GM12874 (cell line): ENCODE data around the gene EPS15.

Experiments used
- TF ChIP-seq, protein P1 (sequence below): IDR thresholded peaks from 2 replicates; pipeline ENCODE4 v1.5.1; 2011; ENCODE audit warnings: low read depth, mild to moderate bottlenecking, control low read depth, low read length, moderate library complexity; ENCODE audit not compliant: insufficient read depth

The EPS15 gene

DNA sequence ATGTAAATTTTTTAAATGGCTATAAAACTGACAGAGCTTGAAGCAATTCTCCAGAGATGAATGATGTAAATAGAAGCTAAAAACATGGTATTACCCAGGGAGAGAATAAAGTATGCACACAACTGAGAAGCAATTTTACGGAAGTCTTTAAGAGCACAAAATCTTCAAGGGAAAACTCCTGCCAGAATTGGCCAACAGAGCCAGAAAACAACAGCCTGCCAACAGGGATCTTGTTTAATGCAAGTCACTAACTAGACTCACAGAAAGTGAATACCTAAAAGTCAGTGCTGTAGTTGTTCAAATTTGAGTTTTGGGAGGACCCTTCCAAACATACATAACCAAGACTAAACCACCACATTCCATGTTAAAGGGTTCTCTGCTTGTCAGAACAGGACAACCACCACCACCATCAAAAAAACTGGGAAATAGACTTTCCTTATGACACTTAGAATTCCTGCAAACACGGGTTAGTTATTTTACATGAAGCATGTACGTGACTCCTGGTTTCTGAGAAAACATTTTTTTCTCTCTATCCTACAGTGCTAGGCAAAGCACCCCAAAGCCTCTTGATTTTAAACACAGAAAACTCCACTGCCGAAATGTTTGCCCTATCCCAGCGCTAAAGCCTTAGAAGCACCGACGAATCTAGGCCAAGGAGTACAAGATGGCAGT lies 1.6 kb downstream of the EPS15 start:
- TF ChIP-seq, protein P1, sequence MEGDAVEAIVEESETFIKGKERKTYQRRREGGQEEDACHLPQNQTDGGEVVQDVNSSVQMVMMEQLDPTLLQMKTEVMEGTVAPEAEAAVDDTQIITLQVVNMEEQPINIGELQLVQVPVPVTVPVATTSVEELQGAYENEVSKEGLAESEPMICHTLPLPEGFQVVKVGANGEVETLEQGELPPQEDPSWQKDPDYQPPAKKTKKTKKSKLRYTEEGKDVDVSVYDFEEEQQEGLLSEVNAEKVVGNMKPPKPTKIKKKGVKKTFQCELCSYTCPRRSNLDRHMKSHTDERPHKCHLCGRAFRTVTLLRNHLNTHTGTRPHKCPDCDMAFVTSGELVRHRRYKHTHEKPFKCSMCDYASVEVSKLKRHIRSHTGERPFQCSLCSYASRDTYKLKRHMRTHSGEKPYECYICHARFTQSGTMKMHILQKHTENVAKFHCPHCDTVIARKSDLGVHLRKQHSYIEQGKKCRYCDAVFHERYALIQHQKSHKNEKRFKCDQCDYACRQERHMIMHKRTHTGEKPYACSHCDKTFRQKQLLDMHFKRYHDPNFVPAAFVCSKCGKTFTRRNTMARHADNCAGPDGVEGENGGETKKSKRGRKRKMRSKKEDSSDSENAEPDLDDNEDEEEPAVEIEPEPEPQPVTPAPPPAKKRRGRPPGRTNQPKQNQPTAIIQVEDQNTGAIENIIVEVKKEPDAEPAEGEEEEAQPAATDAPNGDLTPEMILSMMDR = no peak

DNA sequence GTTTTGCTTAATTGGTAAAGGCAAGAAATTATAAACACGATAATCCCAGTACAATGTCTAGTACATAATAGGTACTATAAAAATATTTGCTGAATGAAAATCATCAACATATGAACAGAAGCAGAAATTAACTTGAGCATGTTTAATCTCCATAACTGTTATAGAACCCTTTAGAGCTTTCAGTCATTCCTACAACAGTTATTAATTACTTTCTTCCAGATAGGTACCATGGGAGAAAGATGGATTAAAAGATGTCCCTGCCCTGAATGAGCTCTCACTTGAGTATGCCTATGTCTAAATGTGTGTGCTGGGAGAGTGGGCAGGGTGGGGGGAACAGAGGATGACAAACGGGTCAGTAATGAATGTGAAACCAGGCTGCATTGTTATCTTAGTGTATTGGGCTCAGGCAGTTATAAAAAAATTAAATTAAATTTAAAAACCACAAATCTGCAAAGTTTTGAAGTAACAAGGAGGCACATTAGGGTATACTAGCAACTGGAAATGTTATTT lies 2.4 kb downstream of the EPS15 start:
- TF ChIP-seq, protein P1 = no peak

DNA sequence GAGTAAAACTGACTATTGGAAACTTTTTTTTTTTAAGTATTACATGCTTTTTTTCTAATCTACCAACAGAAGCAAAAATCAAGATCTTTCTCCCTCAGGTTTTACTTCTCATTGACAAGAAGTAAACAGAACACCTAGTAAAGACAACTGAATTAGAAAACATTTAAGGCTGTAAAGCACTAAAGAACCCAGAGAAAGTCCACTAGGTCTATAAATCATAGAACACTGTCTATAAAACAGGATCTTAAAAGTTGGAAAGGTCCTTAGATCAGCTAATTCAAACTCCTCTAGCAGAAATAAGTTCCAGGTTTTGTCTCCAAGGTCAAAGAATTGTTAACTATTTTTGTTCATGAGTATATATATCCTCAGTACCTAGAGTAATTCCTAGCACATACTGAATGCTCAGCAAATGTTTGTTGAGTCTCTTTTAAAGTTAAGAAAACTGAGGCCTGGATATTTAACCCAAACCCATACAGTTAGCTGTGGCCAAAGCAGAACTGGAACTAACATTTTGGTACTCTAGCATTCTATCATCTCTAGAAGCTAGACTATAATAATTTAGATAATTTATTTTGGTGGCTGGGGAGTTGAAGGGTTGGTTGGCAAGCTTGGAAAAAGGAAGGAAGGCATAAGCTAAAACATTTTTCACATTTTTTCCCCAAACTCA lies 3.0 kb downstream of the EPS15 start:
- TF ChIP-seq, protein P1 = no peak

DNA sequence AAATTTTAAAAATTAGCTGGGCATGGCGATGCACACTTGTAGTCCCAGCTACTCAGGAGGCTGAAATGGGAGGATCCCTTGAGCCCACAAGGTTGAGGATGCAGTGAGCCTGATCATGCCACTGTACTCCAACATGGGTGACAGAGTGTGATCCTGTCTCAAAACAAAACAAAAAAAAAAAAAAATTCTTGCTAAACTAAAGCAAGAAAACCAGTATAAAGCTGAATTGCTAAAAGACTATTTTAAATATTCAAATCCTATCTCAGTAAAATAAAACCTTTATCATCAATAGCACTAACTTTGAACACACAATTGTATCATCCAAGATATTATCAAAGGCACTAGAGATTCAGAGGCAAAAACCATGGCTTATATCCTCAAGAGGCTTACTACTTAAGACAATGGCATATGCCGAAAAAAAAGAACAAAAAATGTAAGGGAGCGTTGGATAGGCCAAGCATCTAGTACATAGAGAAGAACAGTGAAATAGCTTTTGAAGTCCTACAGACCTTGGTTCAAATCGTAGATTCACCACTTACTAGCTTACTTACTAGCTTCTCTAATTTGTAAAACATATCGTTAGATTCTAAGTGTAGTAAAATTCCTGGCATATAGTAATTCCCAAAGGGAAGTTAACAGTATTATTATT lies 3.6 kb downstream of the EPS15 start:
- TF ChIP-seq, protein P1 = no peak

DNA sequence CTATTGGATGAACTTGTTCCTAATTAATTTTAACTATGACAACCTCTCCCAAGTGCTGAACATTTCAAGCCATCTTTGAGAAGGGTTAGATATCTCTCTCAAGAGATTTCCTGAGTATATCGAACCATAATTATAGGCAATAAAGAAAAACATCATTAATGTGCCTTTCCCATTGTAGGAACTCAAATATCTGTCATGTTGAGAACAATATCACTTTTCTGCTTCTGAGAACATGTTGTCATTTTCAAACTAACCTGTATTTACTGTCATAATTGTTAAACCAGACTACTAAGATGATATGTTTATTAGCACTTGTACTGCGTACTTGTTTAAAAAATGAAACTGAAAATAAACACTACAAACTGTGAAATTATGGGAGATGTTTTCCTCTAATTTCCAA lies 4.3 kb downstream of the EPS15 start:
- TF ChIP-seq, protein P1 = no peak

DNA sequence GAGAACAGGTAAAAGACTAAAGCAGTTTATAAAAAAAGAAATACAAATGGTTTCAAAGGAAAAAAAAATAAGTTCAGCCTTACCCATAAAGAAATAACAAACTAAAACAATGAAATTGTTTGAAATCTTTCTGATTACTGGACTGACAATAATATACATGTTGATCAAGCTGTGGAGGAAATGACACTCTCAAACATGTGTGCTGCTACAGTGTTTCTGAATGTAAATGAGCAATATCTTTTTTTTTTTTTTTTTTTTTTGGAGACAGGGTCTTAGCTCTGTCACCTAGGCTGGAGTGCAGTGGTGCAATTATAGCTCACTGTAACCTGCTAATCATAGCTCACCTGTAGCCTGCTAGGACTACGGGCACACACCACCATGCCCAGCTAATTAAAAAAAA lies 6.5 kb downstream of the EPS15 start:
- TF ChIP-seq, protein P1 = no peak

DNA sequence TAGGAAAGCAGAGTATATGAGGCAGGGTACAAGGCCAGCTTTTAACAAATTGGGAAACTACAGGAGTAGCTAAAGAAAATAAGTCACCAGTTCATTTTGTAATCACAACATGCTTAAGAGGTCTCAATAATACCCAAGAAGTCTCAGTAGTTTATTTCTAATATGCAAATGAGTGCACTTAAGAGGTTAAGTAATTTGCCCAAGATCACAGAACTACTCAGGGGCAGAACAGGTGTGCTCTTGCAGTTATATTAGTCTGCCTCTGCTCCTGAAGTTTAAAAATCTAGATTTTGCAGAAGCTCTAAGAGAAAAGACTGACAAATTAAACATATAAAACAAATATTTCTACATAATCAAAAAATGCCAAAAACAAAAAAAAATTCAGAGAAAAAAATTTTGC lies 6.9 kb downstream of the EPS15 start:
- TF ChIP-seq, protein P1 = no peak
